ENCODE data around the gene SPAG16.

DNA sequence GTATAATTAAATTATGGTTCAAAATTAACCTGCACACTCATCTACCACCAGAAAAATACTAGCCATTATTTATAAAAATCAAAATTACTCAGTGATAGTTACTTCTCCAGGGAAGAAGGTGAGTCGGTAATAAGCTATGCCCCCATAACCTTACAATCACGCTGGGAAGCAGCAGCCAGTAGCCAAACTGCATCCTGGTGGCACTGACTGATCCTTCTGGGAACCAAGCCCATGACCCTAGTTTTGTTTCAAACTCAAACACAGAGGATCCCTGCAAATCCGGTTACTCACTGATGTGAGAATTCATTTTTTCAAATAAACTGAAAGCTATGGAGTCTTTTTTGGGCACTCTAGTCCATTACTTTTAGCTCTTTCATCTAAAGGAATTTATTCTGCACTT is 1038.4 kb downstream of the SPAG16 start:
- no peak for TF ChIP-seq POLR2A (IDR thresholded peaks at IDR 0.05)
- TF ChIP-seq, protein P1, sequence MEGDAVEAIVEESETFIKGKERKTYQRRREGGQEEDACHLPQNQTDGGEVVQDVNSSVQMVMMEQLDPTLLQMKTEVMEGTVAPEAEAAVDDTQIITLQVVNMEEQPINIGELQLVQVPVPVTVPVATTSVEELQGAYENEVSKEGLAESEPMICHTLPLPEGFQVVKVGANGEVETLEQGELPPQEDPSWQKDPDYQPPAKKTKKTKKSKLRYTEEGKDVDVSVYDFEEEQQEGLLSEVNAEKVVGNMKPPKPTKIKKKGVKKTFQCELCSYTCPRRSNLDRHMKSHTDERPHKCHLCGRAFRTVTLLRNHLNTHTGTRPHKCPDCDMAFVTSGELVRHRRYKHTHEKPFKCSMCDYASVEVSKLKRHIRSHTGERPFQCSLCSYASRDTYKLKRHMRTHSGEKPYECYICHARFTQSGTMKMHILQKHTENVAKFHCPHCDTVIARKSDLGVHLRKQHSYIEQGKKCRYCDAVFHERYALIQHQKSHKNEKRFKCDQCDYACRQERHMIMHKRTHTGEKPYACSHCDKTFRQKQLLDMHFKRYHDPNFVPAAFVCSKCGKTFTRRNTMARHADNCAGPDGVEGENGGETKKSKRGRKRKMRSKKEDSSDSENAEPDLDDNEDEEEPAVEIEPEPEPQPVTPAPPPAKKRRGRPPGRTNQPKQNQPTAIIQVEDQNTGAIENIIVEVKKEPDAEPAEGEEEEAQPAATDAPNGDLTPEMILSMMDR (IDR thresholded peaks at IDR 0.05), result no peak
